NCI-H187 treated with DMSO at 0.1 percent for 48 hours (cell line): ENCODE data around the gene EME1.
A peak's percentile ranks its signal among the peaks of the same experiment; 100 is the strongest.
"Not testable (repeated sequence)": the region's sequence is repeated elsewhere in the genome, so short reads cannot be mapped to it uniquely, and the experiment has no call there.

Experiments
- DNase-seq: peaks from one replicate; lab custom pipeline; 2025; lab: John Stamatoyannopoulos, UW

Gene EME1

DNA sequence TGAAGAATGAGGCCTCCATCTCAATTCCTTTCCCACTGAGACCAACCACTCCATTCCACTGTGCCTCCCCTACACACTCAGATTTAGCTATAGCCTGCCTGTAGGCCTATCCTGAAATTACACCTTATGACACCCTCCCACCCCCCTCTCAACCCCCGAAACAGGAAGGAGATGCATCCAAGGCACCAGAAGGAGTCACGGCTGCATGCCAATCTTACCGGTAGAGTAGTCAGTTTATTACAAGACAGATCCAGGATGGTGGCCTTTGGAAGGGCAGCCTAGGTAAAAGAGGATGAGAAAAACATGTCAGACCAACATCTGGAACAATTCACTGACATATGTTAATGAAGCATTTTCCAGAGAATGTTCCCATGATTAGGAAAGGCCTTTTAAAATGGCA lies 21.7 kb downstream of the EME1 start:
- DNase-seq, result no peak

DNA sequence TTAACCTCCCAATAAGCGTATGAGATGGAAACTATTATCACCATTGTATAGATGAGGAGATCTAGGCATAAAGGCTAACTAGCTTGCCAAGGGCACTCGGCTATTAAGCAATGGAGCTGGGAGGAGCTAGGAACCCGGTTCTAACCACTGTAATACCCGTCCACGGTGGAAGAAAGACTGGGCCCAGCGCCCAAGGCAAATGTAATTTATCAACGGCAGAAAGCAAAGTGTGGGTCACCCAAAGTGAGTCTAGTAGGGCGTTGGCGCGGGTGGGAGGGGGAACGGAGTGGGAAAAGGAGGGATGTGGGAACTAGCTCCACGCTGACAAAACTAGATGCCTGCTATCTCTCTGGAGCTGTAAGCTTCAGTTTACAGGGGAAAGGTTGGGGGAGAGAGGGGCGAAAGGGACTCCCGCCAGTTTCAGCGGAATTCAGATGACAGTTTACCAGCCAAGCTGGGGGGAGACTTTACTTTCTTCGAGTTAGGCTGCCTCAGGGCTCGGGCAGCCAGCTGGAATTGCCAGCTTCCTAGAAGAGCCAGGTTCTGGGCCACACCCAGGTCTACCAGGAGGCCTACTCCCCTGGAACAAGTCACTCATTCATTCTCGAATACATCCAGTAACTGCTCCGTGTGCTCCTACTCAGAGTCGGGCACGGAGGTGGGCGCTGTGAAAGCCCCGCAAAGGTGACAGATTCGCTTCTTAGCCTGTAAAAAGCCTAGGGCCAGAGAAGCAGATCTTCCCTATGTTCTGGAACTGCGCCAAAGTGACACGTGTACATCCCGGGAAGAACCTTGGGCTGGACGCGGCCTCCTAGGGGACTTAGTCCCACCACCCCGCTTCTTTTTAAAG lies 23.5 kb downstream of the EME1 start:
- DNase-seq, result no peak

DNA sequence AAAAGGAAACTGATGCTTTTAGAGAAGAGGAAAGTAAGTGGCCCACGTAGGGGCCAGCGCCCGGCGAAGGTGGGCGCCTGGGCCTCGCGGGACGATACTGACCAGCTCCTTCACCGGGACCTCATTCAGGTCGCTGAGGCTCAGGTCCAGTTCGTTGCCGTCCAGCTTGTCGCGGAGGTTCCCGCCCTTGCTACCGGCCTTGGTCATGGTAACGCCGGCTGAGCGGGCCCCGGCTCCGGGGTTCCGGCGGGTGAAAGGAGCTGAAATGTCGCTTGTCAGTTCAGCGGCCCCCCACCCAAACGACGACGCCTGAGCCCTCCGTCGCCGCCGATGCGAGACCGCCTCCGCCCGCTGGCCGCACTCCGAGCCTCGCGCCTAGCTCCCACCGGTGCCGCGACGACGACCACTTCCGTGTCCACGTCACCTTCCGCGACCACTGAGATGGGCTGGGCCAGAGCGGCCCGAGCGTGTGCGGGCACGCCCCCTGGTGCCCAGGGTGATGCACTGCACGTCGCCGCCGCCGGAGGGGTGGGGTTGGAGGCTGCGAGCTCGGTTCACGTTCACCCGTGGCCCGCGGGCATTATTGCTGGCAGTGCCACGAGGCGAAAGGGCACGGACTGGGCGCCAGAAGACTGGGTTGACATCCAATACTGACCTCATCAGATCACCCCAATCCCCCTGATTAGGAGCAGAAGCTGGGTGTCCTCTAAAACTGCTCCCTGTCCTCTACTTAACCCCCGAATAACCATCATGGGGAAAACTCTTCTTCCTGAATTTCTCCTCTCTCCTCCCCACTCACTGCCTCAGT lies 24.3 kb downstream of the EME1 start, which contains the start of gene LRRC59:
TSS of gene LRRC59 (minus strand) at position 413 of the 808 bp plus-strand sequence. CDS start at position 207, 206 bp downstream.
- DNase-seq, result peak; percentile 9

DNA sequence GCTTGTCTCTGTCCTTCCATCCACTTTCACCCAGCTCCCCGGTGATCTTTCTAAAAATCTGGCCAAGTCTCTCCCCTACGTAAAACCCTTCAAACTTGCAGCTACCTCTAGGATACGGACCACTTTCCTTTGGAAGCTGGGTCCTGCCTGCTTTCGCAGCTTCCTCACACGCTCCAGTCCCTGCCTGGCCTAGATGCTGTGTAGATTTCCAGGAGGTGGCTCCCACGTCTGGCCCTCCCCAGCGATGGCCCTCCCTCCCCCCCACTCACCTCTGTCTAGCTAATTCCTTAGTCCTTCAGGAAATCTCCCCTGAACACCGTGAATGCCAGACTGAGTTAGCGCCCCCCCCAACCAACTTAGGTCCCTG lies 24.9 kb downstream of the EME1 start:
- DNase-seq, result no peak

DNA sequence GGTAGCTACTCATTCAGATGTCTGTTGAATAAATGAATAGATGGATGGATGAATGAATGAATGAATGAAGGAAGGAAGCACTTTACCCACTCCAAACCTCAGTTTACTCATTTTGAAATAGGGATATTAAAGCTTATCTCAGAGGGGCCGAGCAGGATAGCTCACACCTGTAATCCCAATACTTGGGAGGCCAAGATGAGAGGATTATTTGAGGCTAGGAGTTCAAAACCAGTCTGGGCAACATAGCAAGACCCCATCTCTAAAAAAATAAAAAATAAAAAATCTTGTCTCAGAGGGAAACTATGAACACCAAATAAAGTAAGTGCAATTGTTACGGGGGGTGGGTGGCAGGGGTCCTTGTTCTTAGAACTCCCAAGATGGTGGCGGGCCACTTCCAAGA lies 25.6 kb downstream of the EME1 start:
- not testable (repeated sequence) for DNase-seq

DNA sequence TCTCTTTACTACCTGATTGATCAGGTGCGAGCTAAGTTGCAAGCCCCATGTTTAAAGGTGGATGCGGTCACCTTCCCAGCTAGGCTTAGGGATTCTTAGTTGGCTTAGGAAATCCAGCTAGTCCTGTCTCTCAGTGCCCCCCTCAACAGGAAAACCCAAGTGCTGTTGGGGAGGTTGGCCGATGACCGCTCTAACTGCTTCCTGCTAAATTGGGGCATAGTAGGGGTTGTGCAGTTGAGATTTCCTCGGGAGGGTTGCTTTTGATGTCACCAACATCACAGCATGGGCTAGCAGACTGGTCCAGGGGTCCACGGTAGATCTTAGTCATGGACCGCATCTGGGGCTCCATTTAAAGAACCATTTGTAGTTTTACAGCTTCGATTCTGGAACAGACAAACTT lies 26.6 kb downstream of the EME1 start:
- not testable (repeated sequence) for DNase-seq

DNA sequence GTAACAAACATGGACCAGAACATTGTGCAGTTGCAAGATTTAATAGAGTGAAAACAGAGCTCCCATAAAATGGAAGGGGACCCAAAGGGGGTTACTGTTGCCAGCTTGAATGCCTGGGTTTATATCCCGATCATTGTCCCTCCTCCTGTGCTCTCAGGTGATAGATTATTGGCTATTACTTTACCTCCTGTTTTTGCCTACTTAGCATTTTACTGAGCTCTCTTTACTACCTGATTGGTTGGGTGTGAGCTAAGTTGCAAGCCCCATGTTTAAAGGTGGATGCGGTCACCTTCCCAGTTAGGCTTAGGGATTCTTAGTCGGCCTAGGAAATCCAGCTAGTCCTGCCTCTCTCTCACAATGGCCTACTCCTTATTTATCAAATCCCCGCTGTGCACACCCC lies 32.3 kb downstream of the EME1 start:
- DNase-seq, result not testable (repeated sequence)

DNA sequence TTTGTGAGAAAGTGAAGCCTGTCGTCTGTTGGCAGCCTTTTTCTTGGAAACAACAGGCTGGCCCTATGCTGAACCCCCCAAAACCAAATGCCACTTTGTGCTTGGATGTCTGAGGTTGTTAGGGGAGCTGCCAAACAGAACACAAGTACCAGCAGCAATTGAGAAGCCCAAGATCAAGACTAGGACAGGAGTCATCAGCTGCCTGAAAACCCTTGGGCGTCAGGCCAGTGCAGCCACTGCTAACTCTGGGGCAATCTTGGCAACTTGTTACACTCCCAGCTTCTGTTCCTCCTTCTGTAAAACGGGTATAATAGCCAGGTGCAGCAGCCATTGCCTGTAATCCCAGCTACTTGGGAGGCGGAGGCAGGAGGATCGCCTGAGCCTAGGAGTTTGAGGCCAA lies 33.5 kb downstream of the EME1 start:
- no peak for DNase-seq

DNA sequence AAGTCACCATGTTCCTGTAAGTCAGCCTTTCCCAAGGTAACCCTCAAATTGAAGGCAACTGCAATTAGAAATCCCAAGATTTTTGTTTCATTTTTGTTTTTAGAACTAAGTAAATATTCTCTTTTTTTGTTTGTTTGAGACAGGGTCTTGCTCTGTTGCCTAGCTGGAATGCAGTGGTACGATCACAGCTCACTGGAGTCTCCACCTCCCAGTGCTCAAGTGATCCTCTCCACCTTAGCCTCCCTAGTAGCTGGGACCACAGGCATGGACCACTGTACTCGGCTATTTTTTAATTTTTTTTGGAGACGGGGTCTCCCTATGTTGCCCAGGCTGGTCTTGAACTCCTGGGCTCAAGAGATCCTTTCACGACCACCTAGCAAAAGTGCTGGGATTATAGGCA lies 34.9 kb downstream of the EME1 start:
- no peak for DNase-seq

DNA sequence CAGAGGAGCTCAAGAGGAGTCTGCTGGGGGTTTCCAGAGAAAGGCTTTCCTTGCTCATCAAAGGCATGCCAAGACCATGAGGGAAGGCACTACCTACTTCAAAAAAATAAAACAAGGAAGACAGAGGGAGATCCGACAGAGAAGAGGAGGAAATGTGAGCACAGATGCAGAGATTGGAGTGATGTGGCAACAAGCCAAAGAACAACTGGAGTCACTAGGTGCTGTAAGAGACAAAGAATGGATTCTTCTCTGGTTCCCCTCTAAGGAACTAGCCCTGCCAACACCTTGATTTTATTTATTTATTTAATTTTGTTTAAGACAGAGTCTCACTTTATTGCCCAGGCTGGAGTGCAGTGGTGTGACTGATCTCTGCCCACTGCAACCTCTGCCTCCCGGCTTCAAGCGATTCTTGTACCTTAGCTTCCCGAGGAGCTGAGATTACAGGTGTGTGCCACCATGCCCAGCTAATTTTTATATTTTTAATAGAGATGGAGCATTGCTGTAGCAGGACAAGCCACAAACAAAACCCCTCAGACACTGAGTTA lies 39.2 kb downstream of the EME1 start:
- DNase-seq, result no peak

DNA sequence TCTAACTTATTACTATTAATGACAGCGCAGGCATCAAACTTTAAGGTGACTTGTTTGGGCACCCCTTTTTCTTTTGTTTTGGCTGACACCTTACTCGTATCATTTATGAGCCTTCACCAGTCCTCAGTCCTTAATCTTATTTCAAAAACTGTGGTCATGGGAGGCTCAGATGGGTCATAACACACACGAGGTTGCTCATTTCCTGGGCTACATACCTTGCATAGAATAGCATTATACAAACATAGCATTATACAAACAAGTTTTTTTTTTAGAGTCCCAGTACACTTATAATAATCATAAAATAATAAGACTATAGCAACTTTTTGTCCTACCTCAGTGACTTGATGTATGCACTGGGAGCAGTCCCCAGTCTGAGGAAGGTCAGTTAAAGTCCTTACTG lies 41.8 kb downstream of the EME1 start:
- DNase-seq, result no peak

DNA sequence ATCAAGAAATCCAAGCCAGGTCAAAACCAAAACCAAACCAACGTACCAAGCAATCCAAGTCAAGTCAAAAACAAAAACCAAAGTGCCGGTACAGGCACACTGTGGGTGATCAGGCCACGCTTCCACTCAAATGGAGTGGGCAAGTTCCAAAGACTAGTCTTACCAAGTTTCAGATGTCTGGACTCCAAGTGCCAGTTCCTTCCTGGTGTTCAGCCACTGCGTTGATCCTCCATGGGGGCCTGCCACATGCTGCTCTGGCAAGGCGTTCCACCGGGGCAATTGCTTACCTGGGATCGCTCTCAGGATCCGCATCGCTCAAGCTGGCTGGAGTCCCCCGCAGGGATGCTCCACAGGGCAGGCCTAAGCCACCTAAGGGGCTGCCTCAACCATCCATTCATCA lies 46.5 kb downstream of the EME1 start:
- not testable (repeated sequence) for DNase-seq

DNA sequence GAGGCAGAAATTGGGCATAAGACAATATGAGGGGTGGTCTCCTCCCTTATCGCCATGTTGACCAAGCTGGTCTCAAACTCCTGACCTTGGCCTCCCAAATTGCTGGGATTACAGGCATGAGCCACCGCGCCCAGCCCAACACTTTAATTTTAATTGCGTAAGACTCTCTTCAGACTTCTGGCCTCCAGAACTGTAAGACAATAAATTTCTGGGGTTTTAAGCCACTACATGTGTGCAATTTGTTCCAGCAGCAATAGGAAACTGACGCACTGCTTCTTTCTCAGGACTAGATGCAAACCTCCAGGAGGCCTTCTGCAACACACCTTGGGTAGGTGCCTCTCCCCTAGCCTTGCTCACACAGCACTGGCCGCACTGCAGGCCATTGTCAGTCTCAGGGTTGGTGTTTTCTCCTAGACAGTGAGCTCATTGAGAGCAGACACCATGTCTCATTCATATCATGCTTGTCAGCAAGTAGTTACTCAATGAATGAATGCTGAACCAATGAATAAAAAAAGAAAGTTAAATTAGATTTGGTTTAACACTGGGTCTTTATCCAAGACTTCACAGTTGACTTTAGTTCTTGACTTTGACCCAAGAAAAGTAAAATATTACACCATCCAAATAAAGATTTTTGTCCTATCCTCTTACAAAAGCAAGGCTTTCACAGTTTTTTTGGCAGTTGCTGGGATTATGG lies 47.5 kb downstream of the EME1 start:
- no peak for DNase-seq

DNA sequence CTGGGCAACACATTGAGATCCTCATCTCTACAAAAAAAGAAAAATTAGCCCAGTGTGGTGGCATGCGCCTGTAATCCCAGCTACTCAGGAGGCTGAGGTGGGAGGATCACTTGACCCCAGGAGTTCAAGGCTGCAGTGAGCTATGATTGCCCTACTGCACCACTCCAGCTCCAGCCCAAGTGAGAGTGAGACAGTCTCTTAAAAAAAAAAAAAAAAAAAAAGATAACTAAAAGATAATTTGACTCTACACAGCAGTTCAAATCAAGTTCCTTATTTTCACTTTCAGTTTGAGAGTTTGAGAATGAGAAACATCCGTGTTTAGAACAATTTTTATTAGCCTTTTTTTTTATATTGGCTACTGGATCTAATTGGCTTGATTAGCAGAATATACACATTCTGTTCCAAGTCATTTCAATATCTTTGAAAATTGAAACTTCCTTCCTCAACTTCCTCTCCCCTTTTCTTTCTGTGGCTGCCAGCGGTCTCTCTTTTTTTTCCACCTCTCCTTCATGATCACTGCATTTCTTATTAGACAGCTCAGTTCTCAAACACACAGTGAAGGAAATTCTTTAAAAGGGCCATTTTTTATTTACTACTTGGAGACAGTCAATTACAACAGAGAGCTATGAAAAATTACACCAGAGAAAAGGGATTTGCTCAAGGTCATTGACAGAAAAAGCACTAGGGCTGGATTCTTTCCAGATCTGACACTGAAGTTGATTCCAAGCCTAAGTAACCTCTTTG lies 48.5 kb downstream of the EME1 start:
- no peak for DNase-seq

DNA sequence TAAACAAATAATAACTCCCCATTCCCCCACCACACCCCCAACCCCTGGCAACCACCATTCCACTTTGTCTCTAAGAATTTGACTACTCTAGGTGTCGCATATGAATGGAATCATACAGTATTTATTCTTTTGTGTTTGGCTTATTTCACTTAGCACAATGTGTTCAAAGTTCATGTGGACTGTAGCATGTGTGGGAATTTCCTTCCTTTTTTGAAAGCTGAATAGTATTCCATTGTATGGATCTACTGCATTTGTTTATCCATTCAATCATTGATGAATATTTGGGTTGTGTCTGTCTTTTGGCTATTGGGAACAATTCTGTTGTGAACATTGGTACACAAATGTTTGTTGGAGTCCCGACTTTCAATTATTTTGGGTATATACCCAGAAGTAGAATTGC lies 49.7 kb downstream of the EME1 start:
- DNase-seq, result no peak

DNA sequence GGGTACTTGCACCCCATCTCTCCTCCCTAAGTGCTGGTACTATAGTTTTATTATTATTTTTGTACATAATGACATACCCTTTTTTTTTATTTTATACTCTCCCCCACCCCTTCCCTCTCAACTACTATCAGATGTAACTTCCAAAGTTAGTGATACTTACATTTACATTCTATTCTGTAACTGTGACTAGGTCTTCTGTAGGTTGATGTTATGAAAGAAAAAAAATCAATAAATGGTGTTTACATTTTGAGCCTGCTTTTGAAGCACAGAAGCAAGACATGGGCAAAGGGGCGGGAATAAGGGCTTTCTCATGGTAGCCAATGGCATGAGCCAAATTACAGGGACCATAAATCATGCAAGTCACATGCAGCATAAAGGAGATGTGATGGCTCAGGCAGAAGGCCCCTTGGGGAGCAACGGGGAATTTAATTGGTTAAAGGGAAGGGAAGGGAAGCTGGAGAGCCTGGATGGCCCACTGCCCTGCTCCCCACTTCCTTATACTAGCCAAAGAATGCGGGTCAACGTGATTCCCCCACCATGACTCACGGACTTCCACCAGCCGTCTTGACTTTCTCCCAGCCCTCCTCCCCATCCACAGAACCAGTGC lies 50.6 kb downstream of the EME1 start:
- DNase-seq, result peak; percentile 32

DNA sequence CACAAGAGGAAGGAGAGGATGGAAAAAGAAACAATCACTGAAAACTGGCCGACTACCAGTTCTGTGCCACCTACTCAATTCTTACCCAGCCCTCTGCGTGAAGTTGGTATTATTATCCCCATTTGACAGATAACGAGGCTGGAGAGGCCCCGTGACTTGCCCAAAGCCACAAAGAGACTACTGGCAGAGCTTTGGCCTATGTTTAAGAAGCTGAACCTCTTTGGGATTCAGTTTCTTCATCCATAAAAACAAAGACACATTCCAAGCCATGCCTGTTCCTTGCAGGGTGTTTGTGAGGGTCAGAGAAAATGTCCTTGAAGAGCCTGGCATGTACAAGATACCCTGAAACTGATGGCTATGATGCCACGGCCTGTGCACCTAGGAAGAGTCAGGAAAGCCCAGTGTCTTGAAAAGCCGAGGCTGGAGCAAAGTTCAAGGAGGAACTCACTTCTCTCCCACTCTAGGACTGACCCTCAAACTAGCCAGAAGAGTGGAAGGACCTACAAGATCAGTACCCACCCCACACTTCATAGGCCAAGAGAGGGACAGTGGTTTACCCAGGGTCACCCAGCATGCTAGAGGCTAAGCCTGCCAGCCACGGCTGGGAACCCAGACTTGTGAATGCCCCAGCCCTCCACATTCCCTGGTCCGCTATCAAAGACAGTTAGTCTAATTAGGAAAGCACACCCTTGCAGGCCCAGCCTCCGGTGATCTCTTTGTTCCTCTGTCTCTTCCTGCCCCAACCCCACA lies 51.4 kb downstream of the EME1 start:
- DNase-seq, result no peak

DNA sequence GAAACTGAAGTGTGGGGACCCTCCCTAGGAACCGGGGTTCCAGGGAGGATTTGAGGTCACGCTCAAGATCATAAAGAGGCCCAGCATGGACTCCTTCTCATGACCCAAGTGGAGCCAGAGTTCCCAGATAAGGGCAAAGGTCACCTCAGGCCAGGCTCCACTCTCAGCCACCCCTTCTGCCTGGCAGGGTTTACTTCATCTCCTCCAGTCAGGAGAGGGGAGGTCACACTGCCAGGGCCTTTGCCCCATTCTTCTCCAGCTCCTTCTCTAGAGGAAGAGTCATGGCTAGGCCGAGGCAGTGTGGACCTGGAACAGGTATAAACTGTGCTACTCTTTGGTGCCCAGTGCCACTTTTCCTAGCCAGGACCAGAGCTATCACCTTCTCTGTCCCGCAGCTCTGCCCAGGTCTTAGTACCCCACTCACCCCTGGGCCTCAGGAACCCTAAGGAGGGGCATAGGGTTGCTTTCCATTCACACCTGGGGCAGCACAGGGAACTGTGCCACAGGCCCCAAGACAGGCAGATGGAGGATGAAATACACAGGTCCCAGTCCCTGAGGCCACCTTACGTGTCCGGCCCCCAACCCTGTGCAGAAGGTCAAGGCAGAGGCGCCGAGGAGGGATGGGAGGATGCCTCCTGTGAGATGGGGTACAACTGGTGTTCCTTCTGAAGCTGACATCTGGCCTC lies 52.1 kb downstream of the EME1 start:
- DNase-seq, result no peak

DNA sequence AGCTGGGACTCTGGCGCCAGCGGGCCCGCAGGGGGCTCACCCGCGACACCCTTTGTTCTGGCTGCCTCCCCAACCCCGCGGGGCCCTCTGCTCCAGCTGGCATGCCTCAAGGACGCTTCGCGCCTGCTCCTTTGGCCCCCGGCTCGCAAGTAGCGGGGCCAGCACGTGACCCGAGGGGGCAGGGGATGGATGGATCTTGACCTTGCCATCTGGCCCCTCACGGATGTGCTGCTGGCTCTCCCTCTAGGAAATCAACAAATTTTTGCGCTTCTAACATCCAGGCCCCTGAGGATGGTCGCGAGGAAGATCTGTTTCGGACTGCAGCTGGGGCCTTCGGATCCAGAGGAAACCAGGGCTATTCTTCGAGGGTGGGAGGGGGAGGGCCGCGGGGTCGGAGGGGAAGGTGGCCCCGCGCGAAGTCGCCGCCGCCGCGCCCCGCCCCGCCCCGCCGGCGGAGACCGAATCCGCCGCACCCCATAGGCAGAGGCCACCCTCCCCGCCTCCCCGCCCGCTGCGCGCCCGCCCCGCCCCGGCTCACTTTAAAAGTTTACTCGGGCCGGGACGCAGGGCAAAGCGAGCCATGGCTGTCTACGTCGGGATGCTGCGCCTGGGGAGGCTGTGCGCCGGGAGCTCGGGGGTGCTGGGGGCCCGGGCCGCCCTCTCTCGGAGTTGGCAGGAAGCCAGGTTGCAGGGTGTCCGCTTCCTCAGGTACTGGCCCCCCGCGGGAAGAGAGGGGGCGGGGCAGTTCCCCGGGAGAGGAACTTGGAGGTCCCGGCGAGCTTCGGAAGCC lies 52.8 kb downstream of the EME1 start, which contains the start of gene ACSF2:
TSS of gene ACSF2 (plus strand) at position 537 of the 790 bp plus-strand sequence. CDS start at position 581, 44 bp downstream.
- DNase-seq, result no peak
